Stimulated activated CD4-positive, alpha-beta T cell treated with anti-CD3 and anti-CD28 coated beads, TNF-alpha, amount 100 ng/mL, for 24 hours (primary cell): ENCODE data around the gene DDX31.

Source experiments
- DNase-seq, 3 experiments: peaks; one replicate each; pipeline ENCODE4 v3.0.0-alpha.2; 2020; ENCODE audit warnings: low read depth in 3 of 3

The DDX31 gene

DNA sequence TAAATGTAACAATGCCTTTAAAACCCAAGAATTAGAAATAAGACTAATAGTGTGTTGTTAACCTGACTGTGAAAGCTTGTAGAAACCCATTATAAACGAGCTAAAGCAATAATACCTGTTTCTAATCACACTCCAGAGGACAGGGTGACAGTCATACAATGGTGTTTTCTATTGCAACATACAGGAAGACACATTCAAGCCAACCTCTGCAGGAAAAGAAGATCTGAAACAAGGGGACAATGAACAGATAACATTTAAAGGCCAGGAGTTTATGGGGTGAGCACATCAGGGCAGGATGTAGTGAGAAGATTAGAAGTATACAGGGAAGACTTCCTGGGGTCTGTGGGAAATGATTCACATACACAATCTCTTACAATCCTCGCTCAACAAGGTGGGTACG is 73.6 kb downstream of the DDX31 start:
- DNase-seq, result no peak

DNA sequence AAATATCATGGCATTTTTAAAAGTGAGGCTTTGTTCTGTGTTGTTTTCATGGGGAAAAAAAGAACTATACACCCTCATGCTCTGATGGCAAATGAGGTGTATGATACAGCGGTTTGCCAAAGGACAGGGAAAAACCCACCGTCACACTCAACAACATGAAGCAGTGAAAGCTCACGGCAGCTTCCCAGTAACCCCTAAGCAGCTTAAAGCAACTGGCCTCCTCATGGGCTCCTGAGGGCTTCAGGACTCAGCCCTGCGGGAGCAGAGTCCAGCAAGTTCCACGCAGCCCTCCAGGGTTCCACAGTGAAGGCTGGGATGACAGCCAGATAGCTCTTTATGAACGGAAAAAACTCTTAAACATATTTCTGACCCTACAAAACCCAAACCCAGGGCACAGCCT is 74.5 kb downstream of the DDX31 start:
- DNase-seq, result no peak

DNA sequence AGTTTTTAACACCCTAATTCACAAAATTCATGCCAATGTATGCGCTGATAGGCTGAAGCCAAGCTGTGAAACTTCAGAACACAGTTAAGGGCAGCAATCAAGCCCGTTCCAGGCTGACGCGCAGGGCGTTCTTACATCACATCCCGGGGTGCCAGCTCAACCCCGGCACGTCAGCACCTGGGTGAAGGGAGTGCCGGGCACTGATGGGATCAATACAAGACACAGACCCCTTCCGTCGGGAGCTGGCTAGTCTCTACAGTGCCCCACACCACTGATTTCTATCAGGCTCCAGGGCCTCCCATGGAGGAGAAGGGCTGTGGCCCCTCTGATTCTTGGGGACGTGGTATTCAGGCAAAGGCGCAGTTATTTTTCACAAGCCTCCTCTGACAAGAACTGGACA is 75.4 kb downstream of the DDX31 start:
- DNase-seq, result no peak

GRCh38 chr9:132592451-132592850 is 77.3 kb downstream of the DDX31 start:
- no peak for DNase-seq

DNA sequence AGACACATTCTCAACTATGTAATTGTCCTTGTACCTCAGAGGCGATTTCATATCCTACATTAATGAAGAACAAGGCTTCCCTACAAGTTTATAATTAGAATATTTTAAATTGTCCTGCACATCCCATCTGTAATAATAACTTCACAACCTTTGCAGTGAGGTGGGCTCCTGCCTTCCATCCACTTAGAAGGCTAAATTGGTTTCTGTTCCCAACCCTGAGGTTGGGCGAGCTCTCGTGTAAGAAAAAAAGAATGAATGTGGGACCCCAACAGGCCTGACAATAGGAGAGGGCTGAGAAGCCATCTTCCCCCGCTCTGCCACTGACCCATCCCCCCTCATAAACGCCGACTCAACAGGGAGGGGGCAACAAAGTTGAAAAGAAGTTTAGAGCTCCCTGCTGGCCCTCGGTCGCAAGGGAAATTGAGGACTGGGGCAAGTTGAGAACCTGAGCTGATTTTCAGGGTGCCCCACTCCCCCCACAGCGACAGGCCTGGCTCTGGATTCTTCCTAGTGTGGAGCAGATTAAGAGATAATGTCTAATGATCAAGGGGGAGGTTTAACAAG is 78.0 kb downstream of the DDX31 start:
- no peak for DNase-seq

- DNase-seq, result no peak
Observed at GRCh38 chr9:132591244-132591643, 78.5 kb downstream of the DDX31 start.

DNA sequence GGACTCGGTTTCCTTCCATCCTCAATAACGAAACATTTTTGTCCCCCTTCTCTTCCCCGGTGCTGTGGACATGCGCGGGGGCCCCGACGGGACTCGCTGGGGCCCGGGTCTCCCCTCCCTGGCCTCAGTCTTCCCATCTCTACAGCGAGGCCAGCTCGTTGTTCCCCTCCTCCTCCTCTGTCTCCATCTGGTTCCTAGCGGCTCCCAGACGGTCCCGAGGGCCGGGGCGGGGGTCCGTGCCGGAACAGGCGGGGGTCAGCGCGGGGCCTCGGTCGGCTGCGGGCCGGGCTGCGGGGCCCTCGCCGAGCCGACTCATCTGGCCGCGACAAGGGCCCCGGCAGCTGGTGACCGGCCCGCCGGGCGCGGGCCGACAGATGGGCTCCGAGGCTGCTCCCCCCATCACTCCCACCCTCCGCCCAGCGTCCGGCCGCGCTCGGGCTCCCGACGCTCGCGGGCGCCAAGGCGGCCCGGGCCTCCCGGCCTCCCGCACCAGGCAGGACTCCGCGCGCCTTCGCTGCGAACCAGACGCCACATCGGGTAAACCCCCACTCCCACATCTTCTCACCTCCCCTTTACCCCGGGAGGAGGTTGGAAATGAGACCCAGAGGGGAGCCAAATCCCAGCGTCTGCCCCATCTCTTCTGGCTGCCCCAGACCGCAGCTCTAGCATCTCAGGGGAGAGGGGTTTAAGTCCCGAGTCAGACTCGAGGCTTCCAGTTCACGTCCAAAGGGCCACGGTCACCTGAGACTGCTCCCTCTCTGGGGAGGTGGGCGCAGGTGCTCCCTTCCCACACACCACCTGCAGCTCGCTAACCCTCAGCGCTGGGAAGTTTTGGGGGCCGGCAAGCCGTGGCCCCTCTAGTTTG is 79.2 kb downstream of the DDX31 start:
- DNase-seq, result no peak

DNA sequence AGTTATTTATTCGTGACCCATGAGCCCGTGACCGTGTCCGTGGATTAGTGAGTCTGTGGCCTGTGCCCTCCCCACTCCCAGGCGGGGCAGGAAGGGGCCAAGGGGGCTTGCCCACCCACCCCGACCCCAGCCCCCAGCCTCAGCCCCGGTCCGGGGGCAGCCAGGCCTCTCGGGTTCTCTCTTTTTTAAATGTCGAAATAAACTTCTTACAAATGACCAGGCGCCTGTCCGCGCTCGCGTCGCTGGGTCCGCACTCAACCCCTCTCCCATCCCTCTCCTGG is 79.8 kb downstream of the DDX31 start:
- DNase-seq, result no peak

GRCh38 chr9:132589148-132590036 is 80.4 kb downstream of the DDX31 start:
- no peak for DNase-seq

- no peak for DNase-seq
Observed at GRCh38 chr9:132588501-132589147, 81.2 kb downstream of the DDX31 start.

- DNase-seq, result no peak
Observed at GRCh38 chr9:132588098-132588497, 81.7 kb downstream of the DDX31 start.

- DNase-seq, result no peak
Observed at GRCh38 chr9:132587592-132587955, 82.2 kb downstream of the DDX31 start.

DNA sequence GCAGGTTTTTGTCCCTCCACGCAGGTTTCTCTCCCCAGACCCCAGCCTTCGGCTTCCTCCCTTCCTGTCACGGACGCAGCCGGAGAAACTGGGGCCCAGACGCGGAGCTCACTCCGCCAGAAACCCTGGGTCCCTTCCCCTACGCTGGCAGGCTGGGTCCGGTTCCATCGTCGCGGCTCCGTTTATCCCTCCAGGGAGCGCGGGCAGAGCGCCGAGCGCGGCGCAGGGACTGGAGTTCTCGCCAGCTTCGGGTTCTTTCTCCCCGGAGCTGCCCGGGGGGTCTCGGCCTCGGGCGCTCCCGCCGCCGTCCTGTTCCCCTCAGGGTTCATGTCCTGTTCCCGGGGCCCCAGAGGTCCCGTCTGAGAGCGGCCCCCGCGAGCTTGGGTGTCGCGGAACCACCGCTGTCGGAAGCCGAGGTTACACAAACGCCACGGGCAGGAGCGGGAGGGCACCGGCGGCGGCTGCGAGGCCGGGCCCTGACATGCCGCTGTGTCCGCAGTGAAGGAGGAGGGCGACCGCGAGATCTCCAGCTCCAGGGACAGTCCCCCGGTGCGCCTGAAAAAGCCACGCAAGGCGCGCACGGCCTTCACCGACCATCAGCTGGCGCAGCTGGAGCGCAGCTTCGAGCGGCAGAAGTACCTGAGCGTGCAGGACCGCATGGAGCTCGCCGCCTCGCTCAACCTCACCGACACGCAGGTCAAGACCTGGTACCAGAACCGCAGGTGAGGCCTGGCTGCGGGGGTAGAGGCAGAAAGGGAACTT is 82.8 kb downstream of the DDX31 start:
- DNase-seq, result no peak

DNA sequence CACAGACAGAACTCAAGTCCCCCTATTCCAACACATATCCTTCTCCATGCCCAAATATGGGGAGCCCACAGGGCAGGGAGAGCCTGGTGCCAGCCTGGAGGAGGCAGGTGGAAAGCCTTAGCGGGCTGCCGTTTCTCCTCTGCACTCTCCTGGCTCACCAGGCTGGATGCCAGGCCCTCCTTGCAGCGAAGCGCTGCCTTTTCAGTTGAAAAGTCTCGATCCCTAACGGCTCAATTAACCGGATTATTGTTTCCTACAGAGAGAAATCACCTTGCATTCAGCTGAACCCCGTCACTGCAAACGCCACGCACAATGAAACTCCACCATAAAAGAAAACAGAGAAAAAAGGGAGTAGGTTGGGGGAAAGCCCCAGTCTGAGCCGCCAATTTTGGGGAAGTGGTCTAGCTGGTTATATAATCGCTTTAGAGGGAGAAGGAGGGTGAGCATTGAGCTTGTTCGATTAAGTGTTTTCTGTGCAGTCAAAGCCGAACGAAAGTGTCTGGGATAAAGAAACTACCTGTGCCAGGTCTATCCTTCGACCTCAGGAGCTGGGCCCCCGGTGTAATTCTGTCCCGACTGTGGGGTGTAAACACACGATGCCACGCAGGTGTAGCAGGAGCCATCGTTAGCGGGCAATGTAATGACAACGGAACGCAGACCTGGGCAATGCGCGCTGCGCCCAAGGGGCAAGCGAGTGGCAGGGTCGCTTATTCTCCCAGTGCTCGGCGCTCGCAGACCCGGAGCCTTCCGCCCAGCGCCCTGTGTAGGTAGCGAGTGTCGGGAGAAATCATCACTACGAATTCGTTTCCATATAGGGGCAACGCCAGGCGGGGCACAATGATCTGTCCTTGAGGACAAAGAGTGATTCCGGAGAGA is 83.6 kb downstream of the DDX31 start:
- no peak for DNase-seq

GRCh38 chr9:132584601-132585560 is 84.9 kb downstream of the DDX31 start:
- DNase-seq, result no peak

DNA sequence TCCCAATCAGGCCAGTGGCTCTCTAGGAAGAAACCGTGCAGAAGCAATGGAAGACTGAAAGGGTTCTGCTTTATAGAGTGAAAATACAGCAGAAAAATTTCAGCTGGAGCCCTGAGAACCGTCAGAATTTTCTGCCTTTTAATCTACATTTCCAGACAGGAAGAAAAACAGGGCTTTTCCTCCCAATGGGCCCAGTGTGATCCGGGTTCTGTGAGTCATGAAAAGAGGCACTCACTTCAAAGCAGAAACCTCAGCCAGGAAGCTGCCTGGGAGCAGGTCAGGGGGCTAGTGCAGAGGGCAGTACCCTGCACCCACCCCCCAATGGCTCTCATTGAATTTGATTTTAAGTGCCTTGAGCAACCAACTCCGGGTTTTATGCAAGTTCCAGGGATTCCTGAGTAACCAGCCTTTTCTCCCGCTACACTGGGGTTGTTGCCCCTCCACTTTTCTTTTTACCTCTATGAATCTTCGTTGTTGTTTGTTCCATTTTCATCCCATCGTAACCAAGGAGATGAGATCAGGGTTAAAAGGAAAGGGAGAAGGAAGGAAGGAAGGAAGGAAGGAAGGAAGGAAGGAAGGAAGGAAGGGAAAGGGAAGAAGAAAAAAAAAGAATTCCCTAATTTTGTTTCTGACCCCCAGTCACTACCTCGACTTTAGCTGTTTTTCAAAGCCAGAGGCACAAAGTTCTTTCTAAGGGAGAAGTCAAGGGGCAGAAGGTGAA is 86.0 kb downstream of the DDX31 start:
- no peak for DNase-seq

DNA sequence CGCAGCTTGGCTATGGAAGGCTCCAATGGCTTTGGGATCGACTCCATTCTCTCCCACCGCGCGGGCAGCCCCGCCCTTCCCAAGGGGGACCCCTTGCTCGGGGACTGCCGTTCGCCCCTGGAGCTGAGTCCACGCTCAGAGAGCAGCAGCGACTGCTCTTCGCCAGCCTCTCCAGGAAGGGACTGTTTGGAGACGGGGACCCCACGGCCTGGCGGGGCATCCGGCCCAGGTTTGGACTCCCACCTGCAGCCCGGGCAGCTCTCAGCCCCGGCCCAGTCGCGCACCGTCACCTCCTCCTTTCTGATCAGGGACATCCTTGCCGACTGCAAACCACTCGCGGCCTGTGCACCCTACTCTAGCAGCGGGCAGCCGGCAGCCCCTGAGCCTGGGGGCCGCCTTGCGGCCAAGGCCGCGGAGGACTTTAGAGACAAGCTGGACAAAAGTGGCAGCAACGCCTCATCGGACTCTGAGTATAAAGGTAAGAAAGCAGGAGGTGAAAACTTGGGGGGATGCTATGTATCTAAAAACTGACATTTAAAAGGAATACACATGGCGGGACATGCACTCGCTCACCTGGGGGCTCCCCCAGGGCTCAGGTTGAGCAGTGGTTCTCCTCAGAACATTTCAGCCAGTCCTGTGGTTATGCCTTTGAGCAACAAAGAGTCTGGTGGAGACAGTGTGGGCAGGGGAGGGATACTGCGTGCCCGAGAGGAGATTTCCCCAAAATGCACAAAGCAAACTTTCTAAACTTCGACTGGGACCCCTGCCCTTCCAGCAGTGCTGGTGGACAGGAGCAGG is 86.8 kb downstream of the DDX31 start:
- no peak for DNase-seq

GRCh38 chr9:132582276-132582785 is 87.5 kb downstream of the DDX31 start, which contains the start of gene BARHL1:
Gene BARHL1 (plus strand): TSS chr9:132582606. CDS start chr9:132582798, 192 bp downstream.
- no peak for DNase-seq
